ENCODE results near the gene EIF6.
"Not testable (repeated sequence)": the region's sequence is repeated elsewhere in the genome, so short reads cannot be mapped to it uniquely, and the experiment has no call there.

EIF6 gene

DNA sequence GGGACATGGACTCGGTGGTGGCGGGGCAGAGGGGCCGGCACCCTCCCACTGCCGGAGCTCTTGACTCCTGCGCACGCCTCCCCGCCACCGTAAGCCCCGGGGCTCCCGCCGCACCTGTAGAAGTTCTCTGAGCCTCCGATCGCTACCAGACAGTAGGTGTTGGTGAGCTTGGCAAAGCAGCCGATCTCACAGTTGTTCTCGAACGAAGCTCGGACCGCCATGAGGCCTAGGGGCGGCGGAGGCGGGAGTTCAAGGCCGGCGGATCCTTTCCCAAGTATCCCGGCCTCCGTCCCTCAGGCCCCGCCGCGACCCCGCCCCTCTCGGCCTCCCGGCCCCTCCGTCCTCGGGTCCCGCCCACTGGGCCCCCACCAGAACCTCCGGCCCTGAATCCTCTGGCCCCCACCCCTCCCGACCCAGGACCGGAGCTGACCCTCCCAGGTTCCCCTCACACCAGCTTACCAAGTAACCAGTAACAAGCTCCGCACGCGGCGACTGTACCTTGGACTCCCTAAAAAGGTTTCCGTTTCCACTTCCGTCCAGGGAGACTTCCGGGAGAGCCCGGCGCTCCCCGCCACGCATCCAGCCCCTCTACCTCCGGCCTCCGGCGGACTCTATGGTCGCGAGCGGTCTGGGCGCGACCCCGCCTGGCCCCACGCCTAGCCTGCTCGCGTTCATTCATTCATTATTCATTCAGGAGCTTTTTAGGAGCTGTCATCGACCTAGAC, at the start of gene EIF6:
Gene EIF6, minus strand, starts transcription at position 506 of the 725 bp plus-strand sequence. Its CDS starts 285 bp downstream, at position 221.
- DNase-seq (peak; percentile 86), ATAC-seq (peak; percentile 93)

DNA sequence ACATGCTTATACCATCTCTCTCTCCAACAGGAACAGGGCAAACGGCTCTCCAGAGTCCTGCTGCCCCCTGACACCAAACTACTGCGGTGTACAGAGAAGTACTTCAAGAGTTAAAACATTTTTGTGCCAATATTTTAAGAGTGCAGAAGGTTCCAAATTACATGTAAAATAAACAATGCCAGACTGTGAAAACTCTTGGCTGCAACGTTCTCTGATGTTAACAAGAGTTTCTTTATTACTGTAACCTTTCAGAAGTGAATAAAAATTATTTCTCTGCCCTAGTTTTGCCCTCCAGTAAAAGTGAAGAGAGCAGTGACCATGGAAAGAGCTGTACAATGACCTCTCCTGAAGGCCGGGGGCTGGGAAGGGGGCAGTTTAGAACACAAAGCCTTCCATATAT, 49.0 kb upstream of the EIF6 start:
- no peak for DNase-seq
- no peak for ATAC-seq

DNA sequence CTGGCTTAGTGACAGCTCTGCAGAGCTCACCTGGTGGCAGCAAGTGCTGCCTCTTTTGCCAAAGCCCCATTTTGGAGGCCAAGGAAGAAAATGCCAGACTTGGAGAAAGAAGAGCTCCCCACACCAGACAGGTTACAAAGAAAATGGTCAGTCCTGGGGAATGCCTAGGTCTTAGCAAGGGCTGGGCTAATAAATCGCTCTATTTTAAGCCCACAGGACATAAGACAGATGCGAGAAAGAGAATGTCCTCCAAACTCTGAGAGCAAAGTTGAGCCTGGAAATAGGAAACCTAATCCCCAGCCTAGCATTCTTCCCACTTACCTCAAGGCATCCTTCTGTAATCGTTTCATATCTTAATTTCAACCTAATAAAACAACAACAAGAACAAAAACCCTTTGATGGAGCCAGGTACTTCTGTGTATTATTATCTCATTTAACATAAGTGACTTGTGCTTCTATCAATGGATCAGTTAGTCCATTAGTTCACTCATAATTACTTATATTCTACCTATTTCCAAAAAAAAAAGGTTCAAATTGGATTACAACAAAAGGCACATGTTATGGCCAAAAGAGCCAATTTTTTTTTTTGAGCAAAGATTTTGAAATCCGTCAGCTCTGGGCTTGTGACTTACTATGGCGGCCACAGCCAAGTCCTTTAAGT, 48.1 kb upstream of the EIF6 start:
- DNase-seq, result no peak
- ATAC-seq, result no peak

DNA sequence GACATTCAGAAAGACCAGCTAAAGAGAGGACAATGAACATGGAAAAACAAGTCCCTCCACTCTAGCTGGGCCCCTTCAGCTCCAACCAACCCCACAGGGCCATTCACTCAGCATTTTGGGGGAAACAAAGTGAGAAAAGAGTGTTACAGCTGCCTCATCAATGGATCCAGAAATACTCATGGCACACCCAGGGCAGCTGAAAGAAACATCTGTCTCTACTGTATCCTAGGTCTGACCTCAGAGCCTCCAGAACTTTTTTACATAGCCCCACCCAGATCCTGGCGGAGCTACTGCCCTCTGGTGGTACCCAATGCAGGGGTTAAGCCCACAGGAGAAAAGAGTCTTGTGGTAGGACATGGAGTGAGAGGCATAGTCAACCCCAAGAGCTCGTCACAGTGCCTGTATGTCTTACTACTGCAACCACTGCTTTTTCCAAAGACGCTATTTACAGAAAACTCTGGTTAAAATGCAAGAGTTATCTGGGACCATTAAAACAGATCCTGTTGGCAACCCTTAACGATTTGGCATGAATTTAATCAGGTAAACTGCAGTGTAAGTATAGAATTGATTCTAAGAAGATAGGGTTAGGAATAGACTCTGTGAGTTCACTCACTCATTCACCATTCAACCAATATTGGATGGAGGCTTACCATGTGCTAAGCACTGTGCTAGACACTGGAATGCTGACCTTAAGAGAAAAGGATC, 45.0 kb upstream of the EIF6 start:
- DNase-seq, result peak; percentile 78
- peak; percentile 75 for ATAC-seq

DNA sequence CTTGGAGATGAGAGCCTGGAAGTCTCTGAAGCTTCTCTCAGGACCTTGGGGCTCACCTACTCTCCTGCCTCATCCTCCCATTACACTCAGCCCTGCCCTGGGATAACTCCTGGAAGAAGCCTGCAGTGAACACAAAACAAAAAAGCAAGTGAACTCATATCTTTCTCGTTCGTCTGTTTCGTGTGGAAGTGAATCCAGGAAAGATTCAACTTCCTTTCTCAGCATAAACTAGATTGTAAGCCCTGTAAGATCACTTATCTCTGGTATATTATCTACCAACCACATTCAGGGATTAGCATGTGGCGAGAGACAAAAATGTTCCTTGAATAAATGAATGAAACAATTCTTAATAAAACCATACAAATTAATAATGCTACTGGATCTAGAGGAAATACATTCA, 44.1 kb upstream of the EIF6 start:
- ATAC-seq (no peak), DNase-seq (no peak)

DNA sequence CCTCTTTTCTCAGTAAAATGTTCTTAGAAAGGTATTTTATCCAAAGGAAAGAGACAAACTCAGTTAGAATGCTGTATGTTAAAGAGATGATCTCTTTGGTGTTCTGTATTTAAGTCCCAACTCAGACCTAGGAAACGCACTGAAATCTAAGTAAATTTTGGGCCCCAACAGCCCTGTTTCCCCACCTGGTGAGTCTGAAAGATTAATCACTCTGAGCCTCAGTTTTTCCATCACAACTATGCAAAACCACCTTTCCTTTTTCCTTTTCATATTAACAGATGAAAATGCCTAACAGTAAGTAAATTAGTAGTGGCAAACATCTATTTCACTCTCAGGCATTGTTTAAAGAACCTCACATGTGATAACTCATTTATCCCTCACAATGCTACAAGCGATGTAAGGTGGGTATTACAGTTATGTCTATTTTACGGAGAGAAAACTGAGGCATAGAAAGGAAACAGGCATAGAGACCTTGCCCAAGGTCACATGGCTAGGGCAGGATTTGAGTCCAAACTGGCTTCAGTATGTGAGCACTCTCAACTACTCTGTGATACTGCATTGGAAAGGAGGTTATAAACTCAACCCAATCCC, 43.6 kb upstream of the EIF6 start:
- ATAC-seq (peak; percentile 56), DNase-seq (no peak)

DNA sequence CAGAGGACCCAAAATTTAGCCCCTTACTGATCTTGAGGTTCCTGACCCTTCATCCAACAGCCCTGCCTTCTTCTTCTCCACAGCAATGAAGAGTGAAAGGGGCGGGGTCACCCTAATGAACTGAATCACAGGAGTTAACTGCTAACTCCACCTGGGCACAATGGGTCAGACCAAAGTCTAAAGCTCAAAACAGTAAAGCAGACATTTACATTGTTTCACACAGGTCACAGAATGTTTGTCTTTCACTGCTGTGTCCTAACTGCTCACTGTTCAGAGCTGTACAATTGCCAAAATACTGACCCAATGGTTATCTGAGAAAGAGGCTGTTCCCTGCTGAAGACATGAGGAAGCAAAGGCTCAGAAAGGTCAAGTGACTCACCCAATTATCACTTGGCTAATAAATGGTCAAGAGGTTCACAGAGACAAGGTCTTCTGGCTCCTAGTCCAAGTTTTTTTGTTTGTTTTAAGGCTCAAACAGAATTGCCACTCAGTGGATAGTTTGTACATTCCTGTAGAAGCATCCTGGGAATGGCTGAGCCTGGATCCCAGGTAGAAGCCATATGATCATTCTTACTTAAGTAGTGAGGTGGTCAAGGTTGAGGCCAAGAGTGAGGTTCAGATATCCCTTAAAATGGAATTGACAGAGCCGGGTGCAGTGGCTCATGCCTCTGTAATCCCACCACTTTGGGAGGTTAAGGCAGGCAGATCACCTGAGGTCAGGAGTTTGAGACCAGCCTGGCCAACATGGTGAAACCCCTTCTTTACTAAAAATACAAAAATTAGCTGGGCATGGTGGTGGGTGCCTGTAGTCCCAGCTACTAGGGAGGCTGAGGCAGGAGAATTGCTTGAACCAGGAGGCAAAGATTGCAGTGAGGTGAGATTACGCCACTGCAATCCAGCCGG, 42.8 kb upstream of the EIF6 start:
- DNase-seq (no peak), ATAC-seq (no peak)

DNA sequence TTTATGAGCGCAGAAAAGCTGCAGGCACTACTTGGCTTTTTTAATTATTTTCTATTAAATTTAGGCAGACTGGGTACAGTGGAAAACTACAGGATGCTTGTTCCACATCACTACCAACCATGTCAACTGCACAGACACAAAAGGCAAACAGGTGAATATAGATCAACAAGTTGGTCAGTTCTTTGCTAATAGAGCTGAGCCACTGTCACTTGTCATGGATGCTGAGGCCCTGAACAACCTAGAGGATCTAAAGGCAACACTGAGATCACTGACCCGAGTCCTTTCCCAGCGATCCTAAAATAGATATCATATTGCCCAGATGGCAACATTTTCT, 42.1 kb upstream of the EIF6 start:
- DNase-seq (no peak), ATAC-seq (no peak)

DNA sequence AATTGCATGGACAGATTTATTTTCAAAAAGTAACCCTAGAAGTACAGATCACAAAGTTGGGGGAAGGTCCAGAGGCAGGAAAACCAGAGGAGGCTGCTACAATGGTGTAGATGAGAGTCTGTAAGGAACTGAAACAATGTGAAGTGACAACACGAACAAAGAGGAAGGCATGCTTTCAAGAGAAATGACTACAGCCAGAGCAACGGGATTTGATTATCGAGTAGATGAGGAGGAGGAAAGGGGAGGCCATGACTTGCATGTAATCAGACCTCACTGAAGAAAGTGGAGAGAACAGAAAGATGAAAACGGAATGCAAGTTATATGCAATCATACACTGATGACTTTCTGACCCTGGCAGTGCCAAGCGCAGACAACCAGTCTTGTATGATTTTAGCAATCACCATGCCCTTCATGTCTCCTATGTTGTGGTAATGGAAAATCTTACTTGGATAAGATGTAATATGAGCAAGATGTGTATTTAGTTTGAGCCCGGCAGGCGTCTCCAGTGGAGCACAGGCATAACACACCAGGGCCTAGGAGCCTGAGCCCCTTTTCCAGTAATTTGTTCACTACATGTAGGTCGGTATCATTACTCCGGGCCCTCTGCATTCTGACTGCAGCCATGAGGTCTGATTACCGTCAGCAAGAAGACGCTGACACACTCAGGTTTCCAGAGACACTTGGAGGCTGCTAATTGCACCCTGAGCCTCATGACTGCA, 41.6 kb upstream of the EIF6 start:
- DNase-seq (no peak), ATAC-seq (peak; percentile 53)

DNA sequence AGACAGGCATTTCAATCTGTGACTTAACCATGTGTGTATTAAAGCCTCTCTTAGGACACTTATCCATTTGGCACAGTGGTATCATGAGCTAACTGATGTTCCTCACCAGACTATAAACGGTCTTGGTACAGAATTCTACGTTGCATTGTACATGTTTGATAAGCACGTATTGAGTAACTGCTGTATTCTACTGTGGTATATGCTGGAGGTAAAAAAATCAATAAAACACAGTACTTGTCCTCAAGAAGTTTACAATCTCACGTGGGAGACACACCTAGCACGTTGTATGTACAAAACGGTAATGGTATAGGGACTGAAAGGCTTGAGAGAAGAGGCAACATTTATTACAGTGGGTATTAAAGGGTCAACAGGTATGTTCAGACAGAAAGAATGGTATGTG, 40.8 kb upstream of the EIF6 start:
- DNase-seq (no peak), ATAC-seq (no peak)

DNA sequence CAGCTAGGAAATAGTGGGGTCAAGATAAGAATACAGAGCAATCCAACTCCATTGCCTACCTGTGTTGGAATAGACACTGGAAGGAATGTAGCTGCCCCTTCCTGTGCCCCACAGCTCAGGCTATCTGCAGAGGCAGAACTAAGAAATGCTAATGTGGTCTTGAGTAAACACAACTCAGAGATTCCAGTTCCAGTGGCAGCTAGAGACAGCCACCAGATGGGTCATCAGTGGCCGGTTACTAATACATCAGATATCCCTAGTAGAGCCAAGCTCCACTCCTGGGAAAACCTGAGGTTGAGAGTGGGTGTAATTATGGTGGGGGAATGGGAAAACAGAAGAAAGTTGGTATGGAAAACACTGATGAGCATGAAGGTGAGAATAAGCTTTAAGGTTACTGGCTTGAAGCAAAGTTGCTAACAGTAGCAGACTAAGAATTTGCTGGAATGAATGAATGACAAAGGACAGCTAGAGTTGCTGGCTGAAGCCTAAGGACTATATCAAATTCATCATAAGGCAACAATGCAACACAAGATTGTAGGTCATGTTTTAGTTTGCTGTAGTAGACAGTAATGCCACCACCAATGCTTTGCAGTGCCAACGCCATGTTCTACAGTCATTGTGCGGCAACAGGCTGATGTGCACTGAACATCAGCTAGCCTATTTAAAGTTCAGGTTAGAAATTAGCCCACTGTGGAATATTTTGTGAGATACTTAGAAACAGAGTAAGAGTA, 36.0 kb upstream of the EIF6 start:
- ATAC-seq (no peak), DNase-seq (no peak)

DNA sequence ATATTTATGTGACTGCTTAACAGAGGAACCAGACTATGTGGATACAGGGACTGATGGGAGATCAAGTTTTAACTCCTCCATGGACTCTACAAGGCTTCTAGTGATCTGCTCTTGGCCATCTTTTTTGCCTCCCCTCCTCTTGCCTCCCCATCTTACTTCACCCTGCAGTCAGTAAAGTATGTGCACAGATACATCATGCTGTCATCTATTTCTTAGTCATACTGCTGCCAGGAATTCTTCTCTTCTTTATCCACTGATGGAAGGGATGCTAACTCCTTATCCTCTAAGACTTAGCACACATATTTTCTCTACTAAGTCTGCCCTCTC, 35.3 kb upstream of the EIF6 start:
- ATAC-seq (no peak), DNase-seq (no peak)

DNA sequence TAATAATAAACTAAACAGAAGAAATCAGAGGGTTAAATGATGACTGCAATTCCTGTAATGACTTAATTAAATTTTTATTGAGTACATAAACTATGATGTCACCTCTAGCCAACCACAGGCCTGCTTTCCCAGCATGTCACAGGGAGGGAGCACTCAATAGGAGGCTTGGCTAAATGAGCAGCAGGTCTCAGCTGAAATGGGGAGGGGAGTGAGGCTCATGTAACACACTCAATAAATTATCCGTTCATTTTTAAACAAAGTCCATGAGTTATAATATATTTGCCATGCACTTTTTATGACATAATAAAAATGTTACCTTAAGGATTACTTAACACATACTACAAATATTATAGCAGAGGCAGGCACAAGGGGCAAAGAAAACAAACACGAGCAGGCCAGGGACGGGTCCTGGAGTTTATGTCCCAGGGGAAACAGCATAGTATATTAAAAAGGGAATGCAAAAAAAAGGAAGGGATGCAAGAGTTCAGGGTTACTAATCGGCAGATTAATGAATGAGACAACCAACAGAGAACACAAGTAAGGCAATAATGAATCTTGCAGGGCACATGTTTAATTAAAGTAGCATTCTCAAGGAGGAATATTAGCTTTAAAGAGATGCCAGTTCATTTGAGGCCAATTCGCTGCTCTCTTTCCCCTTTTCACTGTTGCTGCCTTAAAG, 34.8 kb upstream of the EIF6 start:
- DNase-seq (no peak), ATAC-seq (no peak)

DNA sequence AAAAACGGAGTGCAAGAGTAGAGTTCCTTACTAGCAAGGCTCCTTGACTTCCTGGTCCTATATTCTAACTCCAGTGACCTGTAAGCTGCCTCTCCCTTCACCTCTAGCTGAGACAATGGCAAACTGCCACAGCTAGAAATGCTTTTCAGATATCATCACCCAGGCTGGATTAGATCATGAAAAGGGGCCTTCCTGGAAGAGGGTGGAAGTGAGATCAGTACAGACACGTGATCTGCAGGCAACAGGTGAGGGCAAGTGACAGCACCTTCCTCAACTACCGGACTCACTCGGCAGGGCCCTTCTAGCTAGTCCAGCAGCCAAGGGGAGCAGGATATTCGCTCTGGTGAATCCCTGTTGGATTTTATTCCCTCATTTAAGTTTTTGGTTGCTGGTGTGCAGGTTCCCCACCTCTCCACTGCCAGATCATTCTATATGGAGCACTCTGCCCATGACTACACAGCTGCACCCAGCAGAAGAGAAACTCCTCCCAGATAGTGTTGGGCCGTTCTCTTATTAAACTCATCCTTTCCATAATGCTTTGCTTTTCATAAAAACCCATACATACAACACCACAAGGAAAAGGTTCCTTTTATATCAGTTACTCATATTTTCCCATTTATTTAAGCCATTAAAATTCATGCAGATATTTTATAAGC, 34.1 kb upstream of the EIF6 start:
- ATAC-seq (peak; percentile 48), DNase-seq (no peak)

DNA sequence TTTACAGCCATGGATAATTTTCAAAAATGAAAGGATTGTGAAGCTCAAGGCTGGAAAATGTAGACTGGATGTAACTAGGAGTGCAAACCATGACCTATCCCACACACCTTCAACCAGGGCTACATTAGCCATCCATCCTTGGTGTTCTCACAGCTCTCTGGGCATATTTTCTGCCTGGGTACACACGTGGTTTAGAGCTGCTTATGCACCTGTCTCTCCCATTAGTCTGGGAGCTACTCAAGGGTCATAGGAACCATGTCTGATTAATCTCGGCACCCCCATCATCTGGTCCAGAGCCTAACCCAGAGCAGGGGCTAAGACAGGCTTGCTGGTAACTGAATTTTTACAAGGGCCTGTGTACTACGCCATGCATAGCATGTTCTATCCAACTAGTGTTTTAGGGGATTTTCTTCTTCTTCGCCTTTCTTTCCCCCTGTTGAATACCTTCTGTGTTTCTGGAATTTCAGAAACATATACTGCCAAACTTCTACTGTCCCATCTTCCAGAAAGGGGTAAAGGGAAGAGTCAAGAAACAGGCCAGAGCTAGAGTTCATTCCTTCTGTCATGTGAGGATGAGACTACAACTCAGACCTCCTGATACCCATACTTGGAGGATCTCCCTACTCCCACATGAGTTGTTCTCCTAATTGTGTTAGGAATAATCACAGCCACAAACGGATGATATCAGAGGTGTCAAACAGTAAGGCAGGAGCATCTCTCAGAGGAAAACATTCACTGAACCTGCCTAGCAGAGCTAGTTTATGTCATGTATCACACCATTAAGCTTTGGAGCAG, 33.0 kb upstream of the EIF6 start:
- DNase-seq, result no peak
- no peak for ATAC-seq

DNA sequence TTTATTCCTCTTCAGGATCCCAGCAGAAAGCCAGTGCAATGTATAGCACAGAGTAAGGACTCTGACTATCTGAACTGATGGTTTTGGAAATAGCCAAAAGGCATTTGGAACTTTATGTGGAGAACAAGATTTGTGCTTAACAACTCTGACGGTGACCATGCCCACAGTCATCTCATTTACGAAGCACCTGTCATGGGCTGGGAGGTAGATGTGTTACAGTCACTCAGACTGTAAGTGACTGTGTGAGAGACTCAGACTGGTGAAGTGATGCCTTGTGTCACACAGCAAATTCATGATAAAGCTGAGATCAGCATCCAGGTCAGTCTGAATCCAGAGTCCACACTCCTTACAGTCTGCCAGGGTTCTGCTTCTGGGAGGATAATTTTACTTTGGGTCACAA, 31.5 kb upstream of the EIF6 start:
- ATAC-seq (no peak), DNase-seq (no peak)

DNA sequence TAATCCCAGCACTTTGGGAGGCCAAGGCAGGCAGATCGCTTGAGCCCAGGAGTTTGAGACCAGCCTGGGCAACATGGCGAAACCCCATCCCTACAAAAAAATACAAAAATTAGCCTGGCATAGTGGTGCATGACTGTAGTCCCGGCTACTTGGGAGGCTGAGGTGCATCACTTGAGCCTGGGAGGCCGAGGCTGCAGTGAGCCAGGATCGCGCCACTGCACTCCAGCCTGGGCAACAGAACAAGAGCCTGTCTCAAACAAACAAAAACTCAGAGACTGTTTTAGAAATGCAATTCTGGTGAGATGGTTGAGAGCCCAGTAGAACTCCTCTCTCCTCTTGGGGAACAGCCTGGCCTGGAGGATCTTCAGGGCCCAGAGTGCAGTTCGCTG, 31.1 kb upstream of the EIF6 start:
- ATAC-seq, DNase-seq: not testable (repeated sequence)

DNA sequence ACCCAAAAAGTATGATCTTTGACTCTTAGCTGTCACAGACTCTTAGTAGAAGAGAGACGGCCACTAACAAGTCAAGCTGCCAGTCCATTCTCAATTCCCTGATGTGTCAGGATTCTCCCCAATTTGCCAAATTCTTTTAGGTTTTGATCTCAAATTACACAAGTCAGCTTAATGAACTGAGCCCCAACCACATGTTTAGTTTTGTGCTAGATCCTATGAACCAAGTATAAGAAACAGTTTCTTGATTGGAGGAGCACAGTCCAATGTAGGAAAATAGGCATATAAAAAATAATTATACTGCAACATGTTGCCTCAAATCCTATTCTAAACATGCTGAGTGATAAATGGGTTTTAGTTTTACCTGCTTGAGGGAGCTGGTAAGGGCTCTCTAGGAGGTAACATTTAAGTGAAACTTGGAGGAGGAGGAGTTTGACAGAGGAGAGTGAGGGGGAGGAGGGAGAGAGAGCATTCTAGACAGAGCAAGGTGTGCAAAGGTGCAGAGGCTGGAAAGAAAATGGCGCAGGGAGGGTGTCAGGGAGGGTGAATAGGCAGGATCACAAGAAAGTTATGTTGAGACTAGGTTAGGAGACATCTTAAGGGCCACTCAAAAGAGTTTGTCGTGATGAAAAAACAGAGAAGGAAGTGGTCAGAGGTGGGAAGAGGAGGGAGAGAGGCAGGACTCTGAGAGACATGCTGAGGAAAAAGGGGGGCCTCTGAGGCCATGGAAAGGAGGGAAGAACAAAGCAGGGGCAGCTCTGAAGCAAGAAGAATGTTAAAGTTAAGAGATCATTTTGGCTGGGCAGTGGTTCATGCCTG, 30.5 kb upstream of the EIF6 start:
- DNase-seq (no peak), ATAC-seq (no peak)
